Upper lobe of left lung (tissue), 4 donors: ENCODE measurements around the gene IL20RB.

ENCODE experiments used
- POLR2A ChIP-seq, 4 donors: fragments of 450-650 bp; IDR thresholded peaks; one replicate each; pipeline ENCODE4 v1.5.1; 2016 to 2017; ENCODE audit warnings: antibody characterized with exemption in 4 of 4, mild to moderate bottlenecking in 2 of 4
- POLR2AphosphoS5 ChIP-seq, 2 donors: sonication (generic); formaldehyde crosslinking; IDR thresholded peaks; one replicate each; pipeline ENCODE4 v1.5.1; 2017; ENCODE audit warnings: antibody characterized with exemption in 2 of 2
- TF ChIP-seq, protein P1 (sequence below), 6 experiments: fragments of 450-650 bp in 4 of 6; fragments of 200-600 bp in 2 of 6; sonication (generic) in 2 of 6; IDR thresholded peaks; one replicate each; pipeline ENCODE4 v1.5.1; 2016 to 2019; ENCODE audit warnings: antibody characterized with exemption in 6 of 6

DNA sequence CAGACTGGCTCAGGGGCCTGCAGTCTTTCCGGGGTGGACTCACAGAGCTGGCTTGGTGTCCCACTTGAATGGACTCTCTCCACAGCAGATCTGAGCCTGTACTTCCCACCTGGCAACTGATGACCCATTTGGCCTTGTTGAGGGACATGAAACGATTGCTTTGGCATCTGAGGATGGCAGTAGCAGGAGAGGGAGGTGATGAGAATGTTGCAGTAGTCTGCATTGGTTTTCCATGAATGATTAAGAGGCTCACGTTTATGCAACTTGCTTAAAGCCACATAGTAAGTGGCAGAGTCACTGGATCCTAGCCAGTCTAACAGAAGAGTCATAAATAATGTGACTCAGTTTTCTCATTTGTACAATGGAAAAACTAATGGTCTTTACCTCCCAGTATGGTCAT lies 21.9 kb downstream of the IL20RB start:
- no peak for TF ChIP-seq POLR2AphosphoS5 (IDR thresholded peaks at IDR 0.05)
- TF ChIP-seq, protein P1, sequence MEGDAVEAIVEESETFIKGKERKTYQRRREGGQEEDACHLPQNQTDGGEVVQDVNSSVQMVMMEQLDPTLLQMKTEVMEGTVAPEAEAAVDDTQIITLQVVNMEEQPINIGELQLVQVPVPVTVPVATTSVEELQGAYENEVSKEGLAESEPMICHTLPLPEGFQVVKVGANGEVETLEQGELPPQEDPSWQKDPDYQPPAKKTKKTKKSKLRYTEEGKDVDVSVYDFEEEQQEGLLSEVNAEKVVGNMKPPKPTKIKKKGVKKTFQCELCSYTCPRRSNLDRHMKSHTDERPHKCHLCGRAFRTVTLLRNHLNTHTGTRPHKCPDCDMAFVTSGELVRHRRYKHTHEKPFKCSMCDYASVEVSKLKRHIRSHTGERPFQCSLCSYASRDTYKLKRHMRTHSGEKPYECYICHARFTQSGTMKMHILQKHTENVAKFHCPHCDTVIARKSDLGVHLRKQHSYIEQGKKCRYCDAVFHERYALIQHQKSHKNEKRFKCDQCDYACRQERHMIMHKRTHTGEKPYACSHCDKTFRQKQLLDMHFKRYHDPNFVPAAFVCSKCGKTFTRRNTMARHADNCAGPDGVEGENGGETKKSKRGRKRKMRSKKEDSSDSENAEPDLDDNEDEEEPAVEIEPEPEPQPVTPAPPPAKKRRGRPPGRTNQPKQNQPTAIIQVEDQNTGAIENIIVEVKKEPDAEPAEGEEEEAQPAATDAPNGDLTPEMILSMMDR (IDR thresholded peaks at IDR 0.05), result no peak
- TF ChIP-seq POLR2A (IDR thresholded peaks at IDR 0.05), result no peak
